NK-92 treated with Interleukin-12 subunit alpha and Interleukin-12 subunit beta, amount 100 ng/mL, for 24 hours (cell line): Measurements from ENCODE around the gene FAM120B.

ENCODE experiments used
- DNase-seq: peaks from one replicate; lab custom pipeline; 2025; lab: John Stamatoyannopoulos, UW

FAM120B gene

DNA sequence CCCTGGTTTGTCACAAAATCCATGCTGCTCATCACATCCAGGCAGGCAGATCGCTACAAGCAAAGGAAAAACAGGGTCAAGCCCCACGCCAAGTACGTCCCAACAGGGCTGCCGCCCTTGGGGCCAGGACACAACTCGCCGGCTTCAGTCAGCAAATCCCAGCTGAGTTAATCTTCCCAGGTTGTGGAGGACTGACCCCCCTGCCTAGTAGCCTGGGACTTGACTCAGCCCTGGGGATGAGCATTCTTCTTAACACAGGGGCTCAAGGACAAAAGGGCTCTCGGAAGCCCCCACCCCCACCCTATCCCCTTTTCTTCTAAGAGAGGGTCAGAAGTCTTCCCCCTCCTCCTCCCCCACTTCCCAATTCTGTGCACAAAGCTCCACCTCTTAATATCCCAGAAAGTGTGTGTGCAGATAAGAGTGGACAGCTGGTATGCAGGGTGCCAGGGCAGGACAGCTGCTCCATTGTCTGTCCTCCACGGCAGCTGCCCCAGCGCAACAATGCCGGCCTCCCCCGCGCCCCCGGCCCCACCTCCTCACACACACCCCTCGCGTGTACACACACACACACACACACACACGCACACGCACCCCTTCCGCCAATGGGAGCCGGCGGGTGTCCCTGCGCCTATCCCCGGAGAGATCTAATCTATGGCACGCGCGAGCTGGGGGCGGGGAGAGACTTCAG is 20.2 kb upstream of the FAM120B start:
- no peak for DNase-seq

DNA sequence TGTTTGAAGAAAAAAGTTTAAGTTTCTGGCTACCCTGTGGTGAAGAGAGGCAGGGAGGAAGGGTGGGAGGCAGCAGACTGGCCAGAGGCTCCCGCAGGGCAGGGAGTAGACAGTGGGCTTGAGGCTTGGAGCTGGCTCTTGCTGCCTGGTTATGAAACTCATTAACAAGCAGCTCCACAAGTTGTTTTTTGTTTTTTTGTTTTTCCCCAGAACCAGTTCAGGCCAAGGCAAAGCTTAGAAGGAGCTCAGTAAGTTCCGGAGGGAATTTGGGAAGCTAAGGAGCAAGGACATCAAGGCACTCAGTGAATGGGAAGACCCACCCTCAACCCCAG is 19.7 kb upstream of the FAM120B start:
- DNase-seq, result no peak

DNA sequence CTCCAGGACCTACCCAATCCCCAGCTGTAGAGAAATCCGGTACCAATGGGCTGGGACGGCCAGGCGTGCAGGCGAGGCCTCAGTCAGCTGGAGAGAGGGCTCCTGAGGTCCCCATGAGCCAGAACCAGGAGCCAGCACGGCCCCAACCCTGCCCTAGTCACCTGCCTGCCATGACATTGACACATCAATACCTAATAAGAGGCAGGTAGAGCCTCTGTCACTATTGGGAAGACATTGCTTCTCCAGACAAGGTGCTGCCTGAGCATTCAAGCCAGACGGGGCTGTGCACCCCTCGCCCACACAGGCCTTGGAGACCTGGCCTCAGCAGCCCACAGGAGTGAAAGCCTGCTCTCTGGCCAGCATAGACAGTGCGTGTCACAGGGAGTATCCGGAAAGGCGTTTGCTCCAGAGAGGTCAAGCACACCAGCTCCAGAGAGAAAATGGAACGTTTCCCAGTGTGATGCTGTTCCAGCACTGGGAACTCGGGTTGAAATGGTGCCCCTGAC is 19.1 kb upstream of the FAM120B start:
- DNase-seq, result no peak

DNA sequence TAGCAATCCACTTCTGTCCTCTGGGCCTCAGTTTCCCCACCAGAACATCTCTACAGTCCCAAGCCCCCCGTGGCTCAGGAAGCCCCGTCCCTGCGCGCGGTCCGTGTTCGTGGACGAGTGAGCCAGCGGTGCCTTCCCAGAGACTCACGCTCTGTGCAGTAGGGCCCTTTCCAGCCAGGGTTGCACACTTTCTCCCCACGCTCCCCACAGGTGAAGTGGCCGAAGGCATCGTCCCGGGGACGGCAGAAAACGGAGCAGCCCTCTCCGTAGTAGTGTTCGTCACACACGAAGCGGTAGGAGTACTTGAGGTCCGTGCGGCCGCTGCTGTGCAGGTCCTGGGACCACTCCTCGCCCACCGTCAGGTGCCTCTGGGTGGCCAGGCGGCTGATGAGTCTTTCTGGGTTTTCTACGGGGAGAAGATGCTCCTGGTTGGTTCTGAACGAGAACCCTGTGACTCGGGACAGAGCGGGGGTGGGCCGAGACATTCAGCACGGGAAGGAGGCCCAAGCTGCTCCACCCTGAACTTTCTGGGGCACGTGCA is 18.4 kb upstream of the FAM120B start:
- DNase-seq, result no peak

- no peak for DNase-seq
Observed at GRCh38 chr6:170288852-170289179, 17.7 kb upstream of the FAM120B start.

DNA sequence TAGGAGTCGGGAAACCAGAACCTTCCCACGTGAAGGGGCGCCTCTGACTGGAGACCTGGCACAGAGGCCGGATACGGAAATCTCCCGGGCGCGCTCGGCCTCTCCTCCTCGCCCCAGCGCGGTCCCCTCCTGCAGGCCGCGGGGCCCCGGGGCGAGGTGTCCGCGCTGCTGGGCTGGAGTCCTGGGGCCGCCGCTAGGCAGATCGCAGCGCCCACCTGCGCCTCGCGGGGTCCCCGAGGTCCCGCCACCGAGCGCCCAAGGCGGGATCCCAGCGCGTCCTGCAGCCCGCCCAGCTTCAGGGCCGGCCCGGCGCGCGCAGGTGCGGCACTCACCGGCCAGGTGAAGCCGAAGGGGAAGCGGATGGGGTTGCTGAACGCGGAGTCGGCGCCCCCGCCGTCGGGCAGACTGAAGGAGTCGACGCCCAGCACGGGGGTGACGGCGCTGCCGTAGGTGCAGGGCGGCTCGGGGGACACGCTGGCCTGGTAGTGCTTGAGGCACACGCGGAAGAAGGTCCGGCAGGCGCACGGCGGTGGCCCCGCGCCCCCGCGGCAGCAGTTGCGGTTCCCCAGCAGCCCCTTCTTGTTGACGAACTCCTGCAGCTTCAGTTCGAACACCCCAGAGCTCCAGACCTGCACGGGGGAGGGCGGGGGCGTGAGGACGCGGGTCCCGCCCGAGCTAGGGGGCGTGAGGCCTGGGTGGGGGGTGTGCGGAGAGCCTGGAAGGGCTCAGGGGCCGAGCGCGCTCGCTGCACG is 17.2 kb upstream of the FAM120B start:
- no peak for DNase-seq

- no peak for DNase-seq
Observed at GRCh38 chr6:170289951-170290295, 16.6 kb upstream of the FAM120B start.

- DNase-seq, result no peak
Observed at GRCh38 chr6:170290296-170291128, 16.0 kb upstream of the FAM120B start, which contains the start of gene DLL1. TSS of gene DLL1 (minus strand) at chr6:170291078. CDS start at chr6:170290139, 939 bp downstream.

DNA sequence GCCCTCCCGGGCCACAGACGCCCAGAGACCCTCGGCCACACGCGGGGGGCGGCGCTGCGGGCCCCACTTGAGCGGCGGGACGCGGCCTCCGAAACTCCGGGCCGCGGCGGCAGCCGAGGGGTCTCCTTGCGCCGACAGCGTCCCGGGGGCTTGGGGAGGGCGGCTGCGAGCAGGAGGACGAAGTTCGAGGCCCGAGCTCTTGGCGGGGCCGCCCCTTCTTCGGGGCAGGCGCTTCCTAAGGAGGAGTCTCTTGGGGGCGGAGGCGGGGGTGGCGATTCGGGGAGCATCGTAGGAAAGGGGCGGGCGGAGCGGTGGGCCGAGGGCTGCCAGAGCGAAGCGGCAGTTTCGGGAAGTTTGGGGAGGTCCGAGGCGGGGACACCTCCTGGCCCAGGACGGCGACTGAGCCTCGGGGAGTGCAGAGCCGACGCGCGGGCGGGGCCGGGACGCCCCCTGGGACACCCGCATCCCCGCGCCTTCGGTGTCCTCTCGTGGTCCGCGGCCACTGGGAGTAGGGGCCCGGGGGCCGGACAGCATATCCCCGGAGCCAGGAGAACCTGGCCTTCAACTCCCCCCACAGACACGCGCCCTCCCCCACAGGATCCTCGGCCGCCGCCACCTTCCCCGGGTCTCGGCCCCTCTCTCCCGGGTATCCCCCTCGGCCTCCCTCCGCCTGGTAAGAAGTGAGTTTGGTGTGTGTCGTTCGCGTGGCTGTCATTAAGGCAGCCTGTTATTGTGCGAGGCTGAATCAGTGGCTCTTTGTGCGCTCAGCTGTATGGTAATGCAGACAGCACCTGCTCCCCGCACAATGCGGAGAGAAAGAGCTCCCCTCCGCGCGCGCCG is 15.1 kb upstream of the FAM120B start:
- DNase-seq, result no peak

- DNase-seq, result no peak
Observed at GRCh38 chr6:170292111-170292406, 14.5 kb upstream of the FAM120B start.

GRCh38 chr6:170292407-170293158 is 14.0 kb upstream of the FAM120B start:
- no peak for DNase-seq

DNA sequence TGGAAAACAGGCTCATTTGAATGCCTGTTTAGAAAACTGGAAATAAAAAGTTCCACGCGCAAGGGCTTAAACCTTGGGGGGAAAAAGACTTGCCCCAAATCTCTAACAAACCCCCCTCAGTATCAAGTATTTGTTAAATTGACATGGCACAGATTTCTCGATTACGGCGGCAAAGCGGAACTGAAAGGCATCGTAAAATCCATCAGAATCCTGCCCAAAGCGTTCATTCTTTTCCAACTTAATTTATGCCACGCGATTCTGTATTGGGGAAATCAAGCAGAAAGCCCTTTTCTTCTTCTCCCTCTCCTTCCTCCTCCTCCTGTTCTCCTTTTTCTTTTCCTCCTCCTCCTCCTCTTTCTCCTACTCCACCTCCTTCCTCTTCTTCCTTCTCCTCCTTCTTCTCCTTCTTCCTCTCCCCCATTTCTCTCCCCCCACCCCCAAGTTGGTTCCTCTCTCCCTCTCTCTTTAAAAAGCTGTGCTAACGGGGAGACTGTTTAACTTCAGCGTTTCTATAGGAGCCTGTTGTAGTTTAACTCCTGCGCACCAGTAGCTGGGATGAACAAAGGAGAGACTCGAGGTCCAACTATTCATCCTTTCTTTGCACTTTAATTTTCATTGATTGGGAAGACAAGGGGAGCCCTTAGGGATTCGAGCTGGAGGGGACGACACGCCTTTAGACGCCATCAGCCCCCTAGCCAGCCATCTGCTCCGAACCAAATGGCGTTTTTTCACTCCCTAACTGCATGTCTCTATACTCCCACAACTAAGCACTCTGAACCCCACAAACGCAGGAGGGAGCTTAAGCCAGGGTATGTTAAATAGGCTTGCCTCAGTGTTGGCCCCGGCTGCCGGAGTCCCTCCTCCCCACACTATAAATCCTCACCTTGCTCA is 13.0 kb upstream of the FAM120B start:
- DNase-seq, result no peak

- DNase-seq, result no peak
Observed at GRCh38 chr6:170294298-170294730, 12.2 kb upstream of the FAM120B start.

DNA sequence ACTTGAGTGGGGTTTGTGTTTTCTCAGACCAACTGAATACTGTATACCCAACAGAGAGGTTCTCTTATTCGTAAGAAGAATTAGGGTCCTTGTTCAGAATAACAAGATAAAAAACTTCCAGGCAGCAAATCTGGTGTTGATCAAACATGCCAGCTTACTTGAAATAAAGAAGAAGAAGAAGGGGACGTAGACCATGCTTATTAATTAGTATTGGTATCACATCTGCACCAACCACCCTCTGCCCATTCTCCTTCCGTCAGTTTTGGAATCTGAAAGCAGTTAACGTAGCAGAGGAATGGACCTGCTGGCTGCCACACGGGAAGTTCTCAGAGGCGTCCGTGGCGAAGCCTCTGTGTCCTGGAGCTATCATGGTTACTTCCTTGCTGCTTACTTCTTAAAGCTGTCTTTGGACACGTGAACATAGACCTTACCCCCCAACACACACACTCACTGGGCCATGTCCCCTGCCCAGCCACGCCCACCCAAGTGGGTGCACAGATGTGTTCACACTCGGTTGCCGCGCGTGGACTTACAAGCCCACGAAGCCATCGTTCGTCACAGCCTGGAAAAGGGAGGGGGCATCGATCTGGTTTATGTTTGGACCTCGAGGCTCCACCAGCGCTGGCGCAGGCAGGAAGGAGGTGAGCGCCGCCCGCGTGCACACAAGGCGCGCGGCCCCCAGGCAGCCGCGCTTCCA is 11.6 kb upstream of the FAM120B start:
- no peak for DNase-seq

- DNase-seq, result no peak
Observed at GRCh38 chr6:170295510-170296422, 10.8 kb upstream of the FAM120B start.

GRCh38 chr6:170296423-170296745 is 10.2 kb upstream of the FAM120B start:
- DNase-seq, result no peak

- DNase-seq, result no peak
Observed at GRCh38 chr6:170296746-170297575, 9.6 kb upstream of the FAM120B start.
